ENCODE data around the gene C7orf25. TPM values are rescaled to one million over a fixed set of nuclear protein-coding genes. Genes with fewer than 3 reads are reported as not detected.

Gene C7orf25
- total RNA-seq, 4 donors from 2014 or later: 3.5 to 7.1 (median 5.8) TPM

GRCh38 chr7:42880392-42880791, 31.5 kb downstream of the C7orf25 start:
- 91% methylated on average over 2 of the region's 2 CpGs for WGBS
- no peak overlapping the region for H3K27ac ChIP-seq
- no peak overlapping the region for H3K4me3 ChIP-seq
- H3K27me3 ChIP-seq: no peaks in the 10 kb centered on the region
- TF ChIP-seq EP300 (IDR thresholded peaks at IDR 0.05): no peak
- no peak for TF ChIP-seq POLR2AphosphoS5 (IDR thresholded peaks at IDR 0.05)
- no peaks in the 10 kb centered on the region for H3K36me3 ChIP-seq
- H3K9me3 ChIP-seq: no peaks in the 10 kb centered on the region
- no peaks in the 10 kb centered on the region for H3K4me1 ChIP-seq
- no peak for DNase-seq (ENCODE audit: low spot score in 2 of 2)

GRCh38 chr7:42878303-42878702, 33.6 kb downstream of the C7orf25 start:
- Histone ChIP-seq H3K4me1 (no peaks in the 10 kb centered on the region), H3K4me3 (no peak overlapping the region), H3K9me3 (no peaks in the 10 kb centered on the region), H3K27me3 (no peaks in the 10 kb centered on the region), H3K27ac (no peak overlapping the region), H3K36me3 (no peaks in the 10 kb centered on the region)
- TF ChIP-seq POLR2AphosphoS5 (IDR thresholded peaks at IDR 0.05) (no peak), POLR2A (IDR thresholded peaks at IDR 0.05) (no peak), EP300 (IDR thresholded peaks at IDR 0.05) (no peak)
- TF ChIP-seq, protein P1, sequence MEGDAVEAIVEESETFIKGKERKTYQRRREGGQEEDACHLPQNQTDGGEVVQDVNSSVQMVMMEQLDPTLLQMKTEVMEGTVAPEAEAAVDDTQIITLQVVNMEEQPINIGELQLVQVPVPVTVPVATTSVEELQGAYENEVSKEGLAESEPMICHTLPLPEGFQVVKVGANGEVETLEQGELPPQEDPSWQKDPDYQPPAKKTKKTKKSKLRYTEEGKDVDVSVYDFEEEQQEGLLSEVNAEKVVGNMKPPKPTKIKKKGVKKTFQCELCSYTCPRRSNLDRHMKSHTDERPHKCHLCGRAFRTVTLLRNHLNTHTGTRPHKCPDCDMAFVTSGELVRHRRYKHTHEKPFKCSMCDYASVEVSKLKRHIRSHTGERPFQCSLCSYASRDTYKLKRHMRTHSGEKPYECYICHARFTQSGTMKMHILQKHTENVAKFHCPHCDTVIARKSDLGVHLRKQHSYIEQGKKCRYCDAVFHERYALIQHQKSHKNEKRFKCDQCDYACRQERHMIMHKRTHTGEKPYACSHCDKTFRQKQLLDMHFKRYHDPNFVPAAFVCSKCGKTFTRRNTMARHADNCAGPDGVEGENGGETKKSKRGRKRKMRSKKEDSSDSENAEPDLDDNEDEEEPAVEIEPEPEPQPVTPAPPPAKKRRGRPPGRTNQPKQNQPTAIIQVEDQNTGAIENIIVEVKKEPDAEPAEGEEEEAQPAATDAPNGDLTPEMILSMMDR (IDR thresholded peaks at IDR 0.05): no peak
- DNase-seq (ENCODE audit: low spot score in 2 of 2): no peak
- WGBS: 90% methylated on average over 3 of the region's 3 CpGs

DNA sequence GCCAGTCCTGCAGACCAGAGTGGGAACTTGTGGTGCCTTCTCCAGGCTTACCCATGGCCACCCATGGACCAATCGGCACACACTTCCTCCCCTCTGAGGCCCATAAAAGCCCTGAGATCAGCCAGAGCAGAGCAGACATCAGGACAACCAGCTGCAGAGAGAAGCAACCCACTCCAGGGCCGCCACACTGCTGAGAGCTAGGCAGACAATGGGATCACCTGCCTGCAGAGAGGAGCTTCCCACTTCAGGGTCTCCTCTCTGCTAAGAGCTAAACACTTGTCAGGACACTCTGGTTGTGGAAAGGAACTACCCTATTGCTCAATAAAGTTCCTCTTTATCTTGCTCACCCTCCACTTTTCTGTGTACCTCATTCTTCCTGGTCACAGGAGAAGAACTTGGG, 34.0 kb downstream of the C7orf25 start:
- Histone ChIP-seq H3K27me3 (no peaks in the 10 kb centered on the region), H3K9me3 (no peaks in the 10 kb centered on the region), H3K36me3 (no peaks in the 10 kb centered on the region), H3K4me1 (no peaks in the 10 kb centered on the region), H3K27ac (no peak overlapping the region), H3K4me3 (no peak overlapping the region)
- TF ChIP-seq EP300 (IDR thresholded peaks at IDR 0.05) (no peak), POLR2A (IDR thresholded peaks at IDR 0.05) (no peak), POLR2AphosphoS5 (IDR thresholded peaks at IDR 0.05) (no peak)
- TF ChIP-seq, protein P1 (IDR thresholded peaks at IDR 0.05): no peak
- no peak for DNase-seq (ENCODE audit: low spot score in 2 of 2)
- WGBS: 82% methylated on average over 2 of the region's 2 CpGs

DNA sequence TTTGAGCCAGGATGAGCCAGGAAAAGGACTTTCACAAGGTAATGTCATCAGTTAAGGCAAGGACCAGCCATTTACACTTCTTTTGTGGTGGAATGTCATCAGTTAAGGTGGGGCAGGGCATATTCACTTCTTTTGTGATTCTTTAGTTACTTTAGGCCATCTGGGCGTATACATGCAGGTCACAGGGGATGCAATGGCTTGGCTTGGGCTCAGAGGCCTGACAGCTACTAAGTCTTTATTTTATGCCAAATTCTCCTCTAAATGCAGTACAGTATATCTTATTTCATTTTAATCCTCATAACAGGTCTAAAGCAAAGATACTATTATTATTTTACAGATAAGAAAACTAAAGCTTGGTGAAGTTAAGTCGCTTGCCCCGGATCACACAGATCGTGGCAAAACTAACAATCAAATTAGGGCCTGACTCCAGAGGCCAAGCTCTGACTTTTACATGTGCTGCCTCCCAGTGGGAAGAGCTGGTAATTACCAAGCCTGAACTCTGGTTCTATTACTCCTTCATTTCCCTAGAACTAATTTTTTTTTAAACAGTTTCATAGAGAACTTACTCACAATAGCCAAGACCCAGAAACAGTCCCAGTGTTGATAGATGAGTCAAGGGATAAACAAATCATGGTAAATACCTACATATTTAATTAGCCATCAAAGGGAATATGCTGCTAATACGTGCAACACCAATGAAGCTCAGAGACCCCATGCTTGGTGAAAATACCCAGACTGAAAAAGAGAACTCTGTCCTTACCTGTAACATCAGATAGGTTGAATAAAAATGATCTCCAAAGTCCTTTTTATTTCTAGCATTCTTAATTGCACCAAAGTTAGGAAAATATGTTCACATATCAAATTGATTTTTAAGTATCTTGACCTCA, 35.4 kb downstream of the C7orf25 start:
- TF ChIP-seq POLR2AphosphoS5 (IDR thresholded peaks at IDR 0.05): no peak
- TF ChIP-seq, protein P1 (IDR thresholded peaks at IDR 0.05): peak; percentile 74 to 76
- Histone ChIP-seq H3K27me3 (no peaks in the 10 kb centered on the region), H3K27ac (no peak overlapping the region), H3K4me3 (no peak overlapping the region), H3K9me3 (no peaks in the 10 kb centered on the region), H3K4me1 (no peaks in the 10 kb centered on the region), H3K36me3 (no peaks in the 10 kb centered on the region)
- no peak for DNase-seq (ENCODE audit: low spot score in 2 of 2)
- 44% methylated on average over 5 of the region's 5 CpGs for WGBS

GRCh38 chr7:42869131-42870020, 42.5 kb downstream of the C7orf25 start:
- H3K27ac ChIP-seq: no peak overlapping the region
- H3K9me3 ChIP-seq: no peaks in the 10 kb centered on the region
- no peaks in the 10 kb centered on the region for H3K4me1 ChIP-seq
- no peak for TF ChIP-seq POLR2A (IDR thresholded peaks at IDR 0.05)
- TF ChIP-seq EP300 (IDR thresholded peaks at IDR 0.05): no peak
- TF ChIP-seq POLR2AphosphoS5 (IDR thresholded peaks at IDR 0.05): no peak
- TF ChIP-seq, protein P1 (IDR thresholded peaks at IDR 0.05): no peak
- no peaks in the 10 kb centered on the region for H3K36me3 ChIP-seq
- H3K27me3 ChIP-seq: no peaks in the 10 kb centered on the region
- no peak overlapping the region for H3K4me3 ChIP-seq
- WGBS: 57% methylated on average over 7 of the region's 7 CpGs
- DNase-seq (ENCODE audit: low spot score in 2 of 2): no peak
